Suprapubic skin (tissue), 4 donors: ENCODE results near the gene ZMIZ2. TPM values are rescaled to one million over a fixed set of nuclear protein-coding genes. Genes with fewer than 3 reads are reported as not detected.

Experiments
- DNase-seq, 2 donors: peaks; one replicate each; pipeline ENCODE4 v3.0.0-alpha.2; 2019; ENCODE audit warnings: low spot score in 2 of 2
- H3K27ac ChIP-seq: fragments of 200-600 bp; sonication (generic); one replicate; pipeline ENCODE4 v1.5.1; 2019
- H3K27me3 ChIP-seq: fragments of 200-600 bp; sonication (generic); one replicate; pipeline ENCODE4 v1.5.1; 2019
- H3K36me3 ChIP-seq: fragments of 200-600 bp; sonication (generic); one replicate; pipeline ENCODE4 v1.5.1; 2019
- H3K4me1 ChIP-seq: fragments of 200-600 bp; sonication (generic); one replicate; pipeline ENCODE4 v1.5.1; 2019
- H3K4me3 ChIP-seq: fragments of 200-600 bp; sonication (generic); one replicate; pipeline ENCODE4 v1.5.1; 2019; ENCODE audit warnings: mild to moderate bottlenecking
- H3K9me3 ChIP-seq: fragments of 200-600 bp; sonication (generic); one replicate; pipeline ENCODE4 v1.5.1; 2019
- CTCF ChIP-seq, 2 donors: fragments of 200-600 bp in 1 of 2; fragments of 450-650 bp in 1 of 2; sonication (generic) in 1 of 2; IDR thresholded peaks; one replicate each; pipeline ENCODE4 v1.5.1; 2016 to 2019; ENCODE audit warnings: antibody characterized with exemption in 2 of 2, mild to moderate bottlenecking in 1 of 2, moderate library complexity in 1 of 2
- EP300 ChIP-seq: sonication (generic); formaldehyde crosslinking; IDR thresholded peaks from one replicate; pipeline ENCODE4 v1.6.1; 2017; ENCODE audit warnings: antibody characterized with exemption
- POLR2A ChIP-seq, 2 donors: fragments of 450-650 bp; IDR thresholded peaks; one replicate each; pipeline ENCODE4 v1.6.1; 2017; ENCODE audit warnings: antibody characterized with exemption in 2 of 2, mild to moderate bottlenecking in 2 of 2, moderate library complexity in 2 of 2
- POLR2AphosphoS5 ChIP-seq, 3 donors: sonication (generic); formaldehyde crosslinking; IDR thresholded peaks; one replicate each; pipeline ENCODE4 v1.6.1; 2017; ENCODE audit warnings: antibody characterized with exemption in 3 of 3
- WGBS: methylation state at CpG from one replicate; pipeline ENCODE4 v1.1.5; 2018; 5-methylcytosine and 5-hydroxymethylcytosine counted together
- total RNA-seq, 4 donors: library from RNA; depleted of rRNA; stranded (reverse); fragments of >200 nt; gene quantifications; one replicate each; pipeline ENCODE4 v1.1.0, GENCODE V29; 2016

The ZMIZ2 gene
- total RNA-seq, 4 donors from 2014 or later, result 26.4 to 97.8 (median 38.4) TPM

DNA sequence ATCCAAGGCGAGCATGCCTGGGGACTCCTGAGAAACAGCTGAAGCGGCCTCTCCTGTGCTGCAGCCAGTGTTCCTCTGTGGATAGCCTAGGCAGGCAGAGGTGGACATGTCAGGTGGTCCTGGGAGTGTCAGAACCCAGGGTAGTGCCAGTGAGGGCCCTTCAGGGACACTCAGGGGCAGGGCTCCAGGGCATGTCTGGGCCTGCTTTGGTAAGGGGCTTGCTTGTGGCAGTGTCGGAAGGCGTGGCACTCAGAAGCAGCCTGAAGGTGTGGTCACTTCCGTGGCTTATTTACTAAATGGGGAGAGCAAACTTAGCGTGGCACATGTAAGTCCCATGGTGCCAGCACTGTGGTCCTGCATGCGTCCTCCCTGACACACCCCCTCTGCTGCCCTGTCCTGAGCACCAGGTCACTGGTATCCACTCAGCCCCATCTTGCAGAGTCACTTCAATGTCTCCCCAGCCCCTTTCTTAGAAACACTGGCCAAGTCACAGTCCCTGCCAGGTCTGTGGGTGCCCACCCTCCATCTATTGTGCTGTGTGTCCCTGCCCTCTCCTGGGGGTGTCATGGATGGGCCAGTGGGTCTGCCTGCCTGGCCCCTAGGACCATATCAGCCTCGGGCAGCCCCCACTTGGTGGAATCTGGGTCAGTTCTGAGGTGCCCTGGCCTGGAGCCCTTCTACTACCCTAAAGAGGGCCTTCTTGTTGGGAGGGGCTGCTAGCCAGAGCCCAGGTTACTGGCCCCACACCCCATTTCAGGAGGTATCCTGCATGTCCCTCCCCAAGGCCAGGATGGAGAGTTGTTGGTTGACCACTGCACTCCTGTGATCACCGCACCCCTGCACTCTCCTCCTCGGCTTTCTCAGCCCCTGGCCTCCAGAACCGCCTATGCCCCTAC, 6.4 kb downstream of the ZMIZ2 start:
- Histone ChIP-seq H3K4me1 (peaks cover 54% of the 10 kb centered on the region), H3K36me3 (peaks cover 26% of the 10 kb centered on the region), H3K9me3 (no peaks in the 10 kb centered on the region), H3K4me3 (no peak overlapping the region), H3K27ac (no peak overlapping the region), H3K27me3 (no peaks in the 10 kb centered on the region)
- DNase-seq, result no peak
- 63% methylated on average over 8 of the region's 11 CpGs for WGBS
- TF ChIP-seq POLR2A (IDR thresholded peaks at IDR 0.05) (no peak), POLR2AphosphoS5 (IDR thresholded peaks at IDR 0.05) (no peak), CTCF (IDR thresholded peaks at IDR 0.05) (no peak), EP300 (no peak)

DNA sequence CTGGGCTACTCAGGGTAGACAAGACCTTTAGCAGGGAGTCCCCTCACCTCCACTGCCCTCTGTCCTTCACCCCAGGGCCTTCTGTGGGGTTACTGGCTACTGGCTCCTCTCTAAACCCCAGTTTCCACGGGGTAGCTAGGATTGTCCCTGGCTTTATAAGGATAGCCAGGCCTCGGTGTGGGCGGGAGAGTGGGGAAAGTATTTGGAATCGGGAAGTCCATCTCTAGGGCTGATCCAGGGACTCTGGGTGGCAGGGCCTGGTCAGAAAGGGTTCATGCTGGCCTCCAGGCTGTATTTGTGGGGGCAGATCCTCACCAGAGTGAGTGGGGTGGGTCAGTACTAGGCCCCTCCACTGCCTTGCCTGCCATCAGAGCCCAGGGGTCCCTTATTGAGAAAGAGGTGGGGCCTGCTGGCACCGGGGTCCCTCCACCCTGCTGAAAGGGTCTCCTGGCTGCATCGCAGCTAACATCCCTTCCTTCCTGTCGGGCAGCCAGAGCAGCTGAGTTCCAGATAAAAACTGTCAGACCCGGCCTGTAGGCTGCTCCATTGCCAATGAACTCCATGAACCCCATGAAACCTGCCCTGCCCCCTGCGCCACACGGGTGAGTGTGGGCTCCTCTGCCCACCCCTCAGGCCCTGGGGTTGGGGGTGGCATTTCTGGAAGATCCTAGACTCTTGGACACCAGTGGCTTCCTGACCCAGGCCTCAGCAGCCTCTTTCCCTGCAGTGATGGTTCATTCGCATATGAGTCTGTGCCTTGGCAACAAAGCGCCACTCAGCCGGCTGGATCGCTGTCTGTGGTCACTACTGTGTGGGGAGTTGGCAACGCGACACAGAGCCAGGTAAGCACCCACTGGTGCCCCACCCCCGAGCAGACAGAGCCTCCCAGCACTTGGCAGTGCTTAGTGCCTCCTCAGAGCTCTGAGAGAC, 7.3 kb downstream of the ZMIZ2 start:
- peaks cover 34% of the 10 kb centered on the region for H3K36me3 ChIP-seq
- H3K4me3 ChIP-seq, result no peak overlapping the region
- peaks cover 45% of the 10 kb centered on the region for H3K4me1 ChIP-seq
- no peaks in the 10 kb centered on the region for H3K9me3 ChIP-seq
- TF ChIP-seq CTCF (IDR thresholded peaks at IDR 0.05) (no peak), EP300 (no peak), POLR2A (IDR thresholded peaks at IDR 0.05) (no peak), POLR2AphosphoS5 (IDR thresholded peaks at IDR 0.05) (no peak)
- 48% methylated on average over 17 of the region's 17 CpGs for WGBS
- DNase-seq, result no peak
- peak overlapping the region; percentile 16 for H3K27ac ChIP-seq
- H3K27me3 ChIP-seq, result no peaks in the 10 kb centered on the region

GRCh38 chr7:44756904-44757303, 8.3 kb downstream of the ZMIZ2 start:
- H3K4me3 ChIP-seq, result no peak overlapping the region
- peaks cover 43% of the 10 kb centered on the region for H3K36me3 ChIP-seq
- peaks cover 46% of the 10 kb centered on the region for H3K4me1 ChIP-seq
- H3K27me3 ChIP-seq, result no peaks in the 10 kb centered on the region
- no peak for TF ChIP-seq POLR2AphosphoS5 (IDR thresholded peaks at IDR 0.05)
- TF ChIP-seq EP300, result no peak
- no peak for TF ChIP-seq CTCF (IDR thresholded peaks at IDR 0.05)
- no peak for TF ChIP-seq POLR2A (IDR thresholded peaks at IDR 0.05)
- H3K27ac ChIP-seq, result no peak overlapping the region
- 60% methylated on average over 12 of the region's 12 CpGs for WGBS
- H3K9me3 ChIP-seq, result no peaks in the 10 kb centered on the region
- no peak for DNase-seq

- TF ChIP-seq POLR2A (IDR thresholded peaks at IDR 0.05), result no peak
- no peak for TF ChIP-seq CTCF (IDR thresholded peaks at IDR 0.05)
- TF ChIP-seq EP300, result no peak
- no peak for TF ChIP-seq POLR2AphosphoS5 (IDR thresholded peaks at IDR 0.05)
Measured at GRCh38 chr7:44757311-44757710, 8.7 kb downstream of the ZMIZ2 start.

GRCh38 chr7:44757739-44758138, 9.1 kb downstream of the ZMIZ2 start:
- TF ChIP-seq POLR2A (IDR thresholded peaks at IDR 0.05) (no peak), POLR2AphosphoS5 (IDR thresholded peaks at IDR 0.05) (no peak), EP300 (no peak), CTCF (IDR thresholded peaks at IDR 0.05) (no peak)
- 99% methylated on average over 7 of the region's 7 CpGs for WGBS
- no peak overlapping the region for H3K4me3 ChIP-seq
- no peaks in the 10 kb centered on the region for H3K27me3 ChIP-seq
- H3K9me3 ChIP-seq, result no peaks in the 10 kb centered on the region
- H3K27ac ChIP-seq, result no peak overlapping the region
- peaks cover 52% of the 10 kb centered on the region for H3K4me1 ChIP-seq
- DNase-seq, result no peak
- peaks cover 50% of the 10 kb centered on the region for H3K36me3 ChIP-seq

More at GRCh38 chr7:44757311-44757710, 8.7 kb downstream of the ZMIZ2 start:
- Histone ChIP-seq H3K27me3 (no peaks in the 10 kb centered on the region), H3K36me3 (peaks cover 46% of the 10 kb centered on the region), H3K9me3 (no peaks in the 10 kb centered on the region), H3K4me1 (peaks cover 49% of the 10 kb centered on the region), H3K4me3 (no peak overlapping the region), H3K27ac (no peak overlapping the region)
- DNase-seq, result no peak
- 60% methylated on average over 2 of the region's 10 CpGs for WGBS
